ENCODE data around the gene DNAJB12. TPM values are rescaled to one million over a fixed set of nuclear protein-coding genes. Genes with fewer than 3 reads are reported as not detected.

The DNAJB12 gene
- total and polyA plus RNA-seq, 4 donors, result 15.9 to 22.0 (median 18.9) TPM

DNA sequence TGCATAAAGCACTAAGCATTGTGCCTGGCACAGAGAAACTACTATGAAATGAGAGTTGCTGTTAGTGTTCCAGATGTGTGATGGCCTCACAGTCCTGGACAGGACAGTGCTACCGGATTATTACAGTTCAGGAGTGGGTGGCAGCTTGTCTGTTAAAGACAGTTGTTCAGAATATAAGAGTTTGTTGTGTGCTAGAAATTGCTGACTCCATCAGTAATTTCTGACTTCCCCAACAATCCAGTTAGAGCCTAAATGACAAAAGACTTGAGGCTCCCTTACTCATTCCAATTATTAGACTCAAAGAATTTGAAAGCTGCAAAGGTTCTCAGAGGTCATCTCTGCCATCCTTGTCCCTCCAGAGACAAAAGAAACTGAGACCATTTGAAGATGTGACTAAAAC, 34.3 kb upstream of the DNAJB12 start (continued):
- TF ChIP-seq, protein P1, sequence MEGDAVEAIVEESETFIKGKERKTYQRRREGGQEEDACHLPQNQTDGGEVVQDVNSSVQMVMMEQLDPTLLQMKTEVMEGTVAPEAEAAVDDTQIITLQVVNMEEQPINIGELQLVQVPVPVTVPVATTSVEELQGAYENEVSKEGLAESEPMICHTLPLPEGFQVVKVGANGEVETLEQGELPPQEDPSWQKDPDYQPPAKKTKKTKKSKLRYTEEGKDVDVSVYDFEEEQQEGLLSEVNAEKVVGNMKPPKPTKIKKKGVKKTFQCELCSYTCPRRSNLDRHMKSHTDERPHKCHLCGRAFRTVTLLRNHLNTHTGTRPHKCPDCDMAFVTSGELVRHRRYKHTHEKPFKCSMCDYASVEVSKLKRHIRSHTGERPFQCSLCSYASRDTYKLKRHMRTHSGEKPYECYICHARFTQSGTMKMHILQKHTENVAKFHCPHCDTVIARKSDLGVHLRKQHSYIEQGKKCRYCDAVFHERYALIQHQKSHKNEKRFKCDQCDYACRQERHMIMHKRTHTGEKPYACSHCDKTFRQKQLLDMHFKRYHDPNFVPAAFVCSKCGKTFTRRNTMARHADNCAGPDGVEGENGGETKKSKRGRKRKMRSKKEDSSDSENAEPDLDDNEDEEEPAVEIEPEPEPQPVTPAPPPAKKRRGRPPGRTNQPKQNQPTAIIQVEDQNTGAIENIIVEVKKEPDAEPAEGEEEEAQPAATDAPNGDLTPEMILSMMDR (IDR thresholded peaks at IDR 0.05; ENCODE audit: low read depth, low read length, missing input control), result no peak
- TF ChIP-seq FOXA2 (IDR thresholded peaks at IDR 0.05), result no peak
- TF ChIP-seq RAD21 (IDR thresholded peaks at IDR 0.05), result no peak
- no peak for TF ChIP-seq NR2F2 (IDR thresholded peaks at IDR 0.05)
- no peak for TF ChIP-seq HNF4A (conservative IDR thresholded peaks at IDR 0.05)
- TF ChIP-seq, protein P2, sequence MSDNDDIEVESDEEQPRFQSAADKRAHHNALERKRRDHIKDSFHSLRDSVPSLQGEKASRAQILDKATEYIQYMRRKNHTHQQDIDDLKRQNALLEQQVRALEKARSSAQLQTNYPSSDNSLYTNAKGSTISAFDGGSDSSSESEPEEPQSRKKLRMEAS (IDR thresholded peaks at IDR 0.05), result no peak
- TF ChIP-seq RXRA (IDR thresholded peaks at IDR 0.05), result no peak

DNA sequence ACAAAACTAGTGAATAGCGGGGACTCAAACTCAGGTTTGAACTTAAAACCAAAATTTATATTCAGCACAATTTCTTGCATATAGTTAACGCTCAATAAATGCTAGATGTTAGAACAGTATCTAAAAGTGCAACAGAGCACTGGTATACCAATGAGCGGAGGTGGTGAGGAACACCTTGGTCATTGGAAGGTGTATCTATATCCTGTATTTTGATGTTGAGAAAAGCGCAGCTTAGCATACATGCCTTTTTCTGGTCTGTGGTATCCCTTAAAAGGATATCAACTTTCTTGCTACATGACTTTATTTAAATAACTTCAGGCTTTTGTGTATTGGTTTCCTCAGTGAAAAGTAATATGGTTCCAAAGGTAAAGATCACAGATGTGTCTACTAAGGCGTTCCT, 33.3 kb upstream of the DNAJB12 start:
- Histone ChIP-seq H3K9me3 (ENCODE audit: control insufficient read depth in 4 of 4, low read length in 3 of 4) (no peaks in the 10 kb centered on the region), H3K27ac (ENCODE audit: low read depth in 1 of 2, low read length in 2 of 2) (no peak overlapping the region), H3K36me3 (ENCODE audit: control insufficient read depth in 4 of 4, insufficient read depth in 3 of 4, low read depth in 1 of 4, low read length in 3 of 4) (peaks cover 1 to 16% (median 10%) of the 10 kb centered on the region in 4 donors), H3K9ac (ENCODE audit: low read depth in 1 of 2, low read length in 2 of 2) (no peak overlapping the region), H3K4me3 (ENCODE audit: low read depth in 1 of 3, low read length in 3 of 3) (no peak overlapping the region), H3K4me1 (ENCODE audit: control insufficient read depth in 4 of 4, insufficient read depth in 4 of 4, low read length in 3 of 4) (no peaks in the 10 kb centered on the region), H3K27me3 (ENCODE audit: control insufficient read depth in 4 of 4, insufficient read depth in 4 of 4, low read length in 3 of 4) (no peaks in the 10 kb centered on the region)
- TF ChIP-seq, protein P1 (IDR thresholded peaks at IDR 0.05; ENCODE audit: low read depth, low read length, missing input control), result no peak
- TF ChIP-seq GABPA (IDR thresholded peaks at IDR 0.05 in 1 of 2, conservative IDR thresholded peaks at IDR 0.05 in 1 of 2) (no peak), JUND (IDR thresholded peaks at IDR 0.05) (no peak), RXRA (IDR thresholded peaks at IDR 0.05) (no peak), EGR1 (IDR thresholded peaks at IDR 0.05; ENCODE audit: low read depth in 2 of 2) (no peak), TAF1 (conservative IDR thresholded peaks at IDR 0.05) (no peak), FOXA1 (IDR thresholded peaks at IDR 0.05) (no peak), SP1 (IDR thresholded peaks at IDR 0.05) (no peak), NR2F2 (IDR thresholded peaks at IDR 0.05) (no peak), RAD21 (IDR thresholded peaks at IDR 0.05) (no peak), YY1 (IDR thresholded peaks at IDR 0.05) (no peak), HNF4A (conservative IDR thresholded peaks at IDR 0.05) (no peak), HNF4G (IDR thresholded peaks at IDR 0.05) (no peak), FOXA2 (IDR thresholded peaks at IDR 0.05) (no peak)
- TF ChIP-seq, protein P2 (IDR thresholded peaks at IDR 0.05), result no peak
- TF ChIP-seq, protein P3, sequence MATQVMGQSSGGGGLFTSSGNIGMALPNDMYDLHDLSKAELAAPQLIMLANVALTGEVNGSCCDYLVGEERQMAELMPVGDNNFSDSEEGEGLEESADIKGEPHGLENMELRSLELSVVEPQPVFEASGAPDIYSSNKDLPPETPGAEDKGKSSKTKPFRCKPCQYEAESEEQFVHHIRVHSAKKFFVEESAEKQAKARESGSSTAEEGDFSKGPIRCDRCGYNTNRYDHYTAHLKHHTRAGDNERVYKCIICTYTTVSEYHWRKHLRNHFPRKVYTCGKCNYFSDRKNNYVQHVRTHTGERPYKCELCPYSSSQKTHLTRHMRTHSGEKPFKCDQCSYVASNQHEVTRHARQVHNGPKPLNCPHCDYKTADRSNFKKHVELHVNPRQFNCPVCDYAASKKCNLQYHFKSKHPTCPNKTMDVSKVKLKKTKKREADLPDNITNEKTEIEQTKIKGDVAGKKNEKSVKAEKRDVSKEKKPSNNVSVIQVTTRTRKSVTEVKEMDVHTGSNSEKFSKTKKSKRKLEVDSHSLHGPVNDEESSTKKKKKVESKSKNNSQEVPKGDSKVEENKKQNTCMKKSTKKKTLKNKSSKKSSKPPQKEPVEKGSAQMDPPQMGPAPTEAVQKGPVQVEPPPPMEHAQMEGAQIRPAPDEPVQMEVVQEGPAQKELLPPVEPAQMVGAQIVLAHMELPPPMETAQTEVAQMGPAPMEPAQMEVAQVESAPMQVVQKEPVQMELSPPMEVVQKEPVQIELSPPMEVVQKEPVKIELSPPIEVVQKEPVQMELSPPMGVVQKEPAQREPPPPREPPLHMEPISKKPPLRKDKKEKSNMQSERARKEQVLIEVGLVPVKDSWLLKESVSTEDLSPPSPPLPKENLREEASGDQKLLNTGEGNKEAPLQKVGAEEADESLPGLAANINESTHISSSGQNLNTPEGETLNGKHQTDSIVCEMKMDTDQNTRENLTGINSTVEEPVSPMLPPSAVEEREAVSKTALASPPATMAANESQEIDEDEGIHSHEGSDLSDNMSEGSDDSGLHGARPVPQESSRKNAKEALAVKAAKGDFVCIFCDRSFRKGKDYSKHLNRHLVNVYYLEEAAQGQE (IDR thresholded peaks at IDR 0.05), result no peak
- TF ChIP-seq, protein P4, sequence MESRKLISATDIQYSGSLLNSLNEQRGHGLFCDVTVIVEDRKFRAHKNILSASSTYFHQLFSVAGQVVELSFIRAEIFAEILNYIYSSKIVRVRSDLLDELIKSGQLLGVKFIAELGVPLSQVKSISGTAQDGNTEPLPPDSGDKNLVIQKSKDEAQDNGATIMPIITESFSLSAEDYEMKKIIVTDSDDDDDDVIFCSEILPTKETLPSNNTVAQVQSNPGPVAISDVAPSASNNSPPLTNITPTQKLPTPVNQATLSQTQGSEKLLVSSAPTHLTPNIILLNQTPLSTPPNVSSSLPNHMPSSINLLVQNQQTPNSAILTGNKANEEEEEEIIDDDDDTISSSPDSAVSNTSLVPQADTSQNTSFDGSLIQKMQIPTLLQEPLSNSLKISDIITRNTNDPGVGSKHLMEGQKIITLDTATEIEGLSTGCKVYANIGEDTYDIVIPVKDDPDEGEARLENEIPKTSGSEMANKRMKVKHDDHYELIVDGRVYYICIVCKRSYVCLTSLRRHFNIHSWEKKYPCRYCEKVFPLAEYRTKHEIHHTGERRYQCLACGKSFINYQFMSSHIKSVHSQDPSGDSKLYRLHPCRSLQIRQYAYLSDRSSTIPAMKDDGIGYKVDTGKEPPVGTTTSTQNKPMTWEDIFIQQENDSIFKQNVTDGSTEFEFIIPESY (IDR thresholded peaks at IDR 0.05), result no peak
- TF ChIP-seq, protein P5, sequence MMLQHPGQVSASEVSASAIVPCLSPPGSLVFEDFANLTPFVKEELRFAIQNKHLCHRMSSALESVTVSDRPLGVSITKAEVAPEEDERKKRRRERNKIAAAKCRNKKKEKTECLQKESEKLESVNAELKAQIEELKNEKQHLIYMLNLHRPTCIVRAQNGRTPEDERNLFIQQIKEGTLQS (IDR thresholded peaks at IDR 0.05), result no peak
- no peak for DNase-seq (ENCODE audit: low spot score)
- WGBS, result 97% methylated on average over 5 of the region's 5 CpGs

Data from liver (tissue), 9 donors.